Progenitor cell of endocrine pancreas (in vitro differentiated cells): ENCODE data around the gene COPS8. TPM values are rescaled to one million over a fixed set of nuclear protein-coding genes. Genes with fewer than 3 reads are reported as not detected.

Experiments
- DNase-seq: peaks from one replicate; pipeline ENCODE4 v3.0.0; 2021; ENCODE audit warnings: low spot score; ENCODE audit not compliant: unreplicated experiment
- H3K27ac Mint-ChIP-seq: 2 replicates; pipeline ENCODE4 v1.8.0; 2021; ENCODE audit warnings: mild to moderate bottlenecking, moderate library complexity, mixed read lengths
- H3K27me3 Mint-ChIP-seq: 2 replicates; pipeline ENCODE4 v1.8.0; 2021; ENCODE audit warnings: mixed read lengths
- H3K36me3 Mint-ChIP-seq: 2 replicates; pipeline ENCODE4 v1.8.0; 2022; ENCODE audit warnings: mixed read lengths; ENCODE audit not compliant: insufficient read depth
- H3K4me1 Mint-ChIP-seq: 2 replicates; pipeline ENCODE4 v1.8.0; 2021; ENCODE audit warnings: low read depth, mixed read lengths
- H3K4me3 Mint-ChIP-seq: 2 replicates; pipeline ENCODE4 v1.8.0; 2021; ENCODE audit warnings: low read depth, mild to moderate bottlenecking, moderate library complexity, mixed read lengths
- H3K9me3 Mint-ChIP-seq: 2 replicates; pipeline ENCODE4 v1.8.0; 2021; ENCODE audit warnings: low read depth, mixed read lengths
- CTCF ChIP-seq: fragments of 200-600 bp; sonication (generic); IDR thresholded peaks from one replicate; pipeline ENCODE4 v1.5.0; 2021; ENCODE audit warnings: antibody characterized with exemption, mild to moderate bottlenecking; ENCODE audit not compliant: unreplicated experiment
- total RNA-seq: library from RNA; stranded (reverse); gene quantifications from 2 replicates; pipeline ENCODE4 v1.2.1, GENCODE V29; 2021

Gene COPS8
- total RNA-seq, 1 donor from 2014 or later: 46.4 TPM

DNA sequence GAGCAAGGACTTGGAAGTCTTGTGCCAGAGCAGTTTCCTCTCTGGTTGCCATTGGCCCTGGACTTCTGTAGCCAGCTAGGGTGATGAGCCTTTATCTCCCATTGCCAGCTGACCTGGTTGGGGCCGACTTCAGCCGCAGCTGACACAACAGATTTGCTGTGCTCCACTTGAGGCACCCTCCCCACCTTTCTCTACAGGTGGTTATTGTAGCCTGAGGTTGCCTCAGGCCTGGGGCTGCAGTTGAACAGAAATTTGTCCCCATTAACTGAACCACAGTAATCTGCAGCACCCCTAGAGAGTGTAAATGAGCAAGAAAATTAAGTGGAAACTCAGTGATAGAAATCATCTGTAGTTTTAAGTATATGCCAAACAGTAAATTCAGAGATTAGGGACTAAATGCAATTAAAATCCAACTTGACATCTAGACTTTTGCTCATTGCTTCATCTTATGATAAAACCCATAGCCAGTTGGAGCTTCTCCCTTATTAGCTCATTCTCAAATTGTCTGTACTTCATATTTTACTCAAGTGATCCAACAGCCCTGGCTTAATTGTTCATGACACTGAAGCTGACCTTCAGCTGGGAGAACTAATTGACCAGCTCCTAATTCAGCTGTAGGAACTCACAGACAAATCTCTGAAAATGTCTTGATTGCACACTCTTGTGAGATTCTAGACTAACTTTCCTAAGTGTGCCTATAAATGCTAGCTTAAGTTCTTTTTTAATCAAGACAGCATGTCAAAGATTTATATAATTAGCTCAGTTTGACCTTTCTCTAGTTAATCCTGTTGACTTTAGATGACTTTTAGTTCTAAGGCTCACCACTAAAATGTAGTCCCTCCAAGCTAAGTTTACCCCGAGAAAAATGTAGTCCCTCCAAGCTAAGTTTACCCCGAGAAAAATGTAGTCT is 48.9 kb downstream of the COPS8 start:
- no peaks in the 10 kb centered on the region for H3K27me3 Mint-ChIP-seq
- no peak for DNase-seq
- no peak overlapping the region for H3K27ac Mint-ChIP-seq
- no peaks in the 10 kb centered on the region for H3K36me3 Mint-ChIP-seq
- peaks cover 9% of the 10 kb centered on the region for H3K4me1 Mint-ChIP-seq
- H3K9me3 Mint-ChIP-seq: no peaks in the 10 kb centered on the region
- TF ChIP-seq CTCF: no peak
- H3K4me3 Mint-ChIP-seq: no peak overlapping the region

DNA sequence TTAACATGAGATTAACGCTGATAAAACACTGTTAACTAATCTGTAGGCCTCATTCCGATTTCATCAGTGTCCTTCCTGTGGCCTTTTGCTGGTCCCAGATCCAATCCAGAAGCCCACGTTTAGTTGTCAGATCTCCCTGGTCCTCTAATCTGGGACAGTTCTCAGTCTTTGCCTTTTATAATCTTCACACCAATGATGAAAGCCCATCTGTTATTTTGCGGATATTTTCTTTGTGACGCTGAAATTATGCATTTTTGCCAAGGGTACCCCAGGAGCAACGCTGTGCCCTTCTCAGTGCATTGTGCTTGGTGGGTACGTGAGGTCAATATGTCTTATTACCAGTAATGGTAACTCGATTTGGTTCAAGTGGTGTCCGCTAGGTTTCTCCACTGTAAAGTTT is 51.1 kb downstream of the COPS8 start:
- no peak for DNase-seq
- Mint-ChIP-seq H3K9me3 (no peaks in the 10 kb centered on the region), H3K27me3 (peaks cover under 1% of the 10 kb centered on the region), H3K36me3 (no peaks in the 10 kb centered on the region), H3K4me1 (peaks cover 9% of the 10 kb centered on the region), H3K27ac (no peak overlapping the region), H3K4me3 (no peak overlapping the region)
- TF ChIP-seq CTCF: no peak

- Mint-ChIP-seq H3K9me3 (no peaks in the 10 kb centered on the region), H3K36me3 (no peaks in the 10 kb centered on the region), H3K4me3 (no peak overlapping the region), H3K27me3 (peaks cover 6% of the 10 kb centered on the region), H3K4me1 (peaks cover 9% of the 10 kb centered on the region), H3K27ac (no peak overlapping the region)
- no peak for TF ChIP-seq CTCF
- no peak for DNase-seq
These were observed 52.1 kb downstream of the COPS8 start for GRCh38 chr2:237137626-237138323.

DNA sequence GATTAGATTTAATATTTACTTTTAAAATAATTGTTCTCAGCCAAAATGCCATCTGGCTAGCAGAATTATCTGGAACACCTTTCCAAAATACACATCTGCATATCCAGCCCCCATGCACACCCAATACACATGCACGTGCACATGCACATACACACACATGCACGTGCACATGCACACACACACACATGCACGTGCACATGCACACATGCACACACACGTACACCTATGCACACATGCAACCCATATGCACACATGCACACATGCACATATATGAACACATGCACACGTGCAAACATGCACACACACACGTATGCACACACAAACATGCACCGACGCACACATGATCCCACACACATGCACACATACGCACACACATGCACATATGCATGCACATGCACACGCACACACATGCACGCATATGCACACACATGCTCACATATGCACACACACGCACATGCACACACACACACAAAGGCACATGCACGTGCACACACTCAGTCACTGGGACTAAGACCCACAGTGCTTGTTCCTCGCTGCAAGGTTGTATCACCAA is 53.5 kb downstream of the COPS8 start:
- no peak for DNase-seq
- peaks cover 9% of the 10 kb centered on the region for H3K4me1 Mint-ChIP-seq
- H3K4me3 Mint-ChIP-seq: no peak overlapping the region
- no peaks in the 10 kb centered on the region for H3K9me3 Mint-ChIP-seq
- no peak for TF ChIP-seq CTCF
- H3K36me3 Mint-ChIP-seq: no peaks in the 10 kb centered on the region
- H3K27ac Mint-ChIP-seq: no peak overlapping the region
- peaks cover 9% of the 10 kb centered on the region for H3K27me3 Mint-ChIP-seq

- no peak overlapping the region for H3K4me3 Mint-ChIP-seq
- peaks cover 13% of the 10 kb centered on the region for H3K27me3 Mint-ChIP-seq
- no peaks in the 10 kb centered on the region for H3K36me3 Mint-ChIP-seq
- DNase-seq: no peak
- TF ChIP-seq CTCF: no peak
- no peak overlapping the region for H3K27ac Mint-ChIP-seq
- peaks cover under 1% of the 10 kb centered on the region for H3K9me3 Mint-ChIP-seq
- H3K4me1 Mint-ChIP-seq: peaks cover 9% of the 10 kb centered on the region
These were observed 55.1 kb downstream of the COPS8 start for GRCh38 chr2:237140689-237141285.
